Measurements from ENCODE around the gene GSTP1. TPM values are rescaled to one million over a fixed set of nuclear protein-coding genes. Genes with fewer than 3 reads are reported as not detected.

GSTP1 gene
- total and polyA plus RNA-seq, 2 of the 8 experiments (the other 6 are each of a cell fraction or from before 2014, with no cell fraction given): 1,454 to 3,329 TPM

DNA sequence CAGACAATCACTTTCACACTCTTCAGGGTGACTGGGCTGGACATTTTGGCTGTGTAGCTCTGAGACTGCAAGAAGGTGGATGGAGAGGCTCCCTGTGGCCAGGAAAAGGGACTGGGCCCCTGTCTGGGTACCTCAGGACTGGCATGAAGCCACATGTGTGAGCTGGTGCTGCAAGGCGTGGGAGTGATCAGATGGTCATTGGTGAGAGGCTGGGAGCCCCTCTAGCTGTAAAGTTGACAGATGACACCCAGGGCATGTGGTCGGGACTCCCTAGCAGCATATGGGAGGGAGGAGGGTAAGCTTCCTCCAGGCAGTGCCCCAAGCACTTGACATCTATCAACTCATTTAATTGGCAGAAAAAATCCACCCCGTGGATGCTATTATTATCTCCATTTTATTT lies 41.4 kb upstream of the GSTP1 start:
- Histone ChIP-seq H3K4me1 (replicated peaks in 1 of 4; ENCODE audit: control insufficient read depth in 3 of 4, insufficient read depth in 4 of 4, low read length in 3 of 4) (peaks cover 0 to 5% (median 0%) of the 10 kb centered on the region in 4 experiments; a peak in 2 of 7 replicates), H3K27ac (ENCODE audit: low read depth, low read length) (no peak overlapping the region), H2AFZ (ENCODE audit: low read length) (no peak overlapping the region), H3K27me3 (replicated peaks in 1 of 4; ENCODE audit: control insufficient read depth in 3 of 4, extremely low read depth in 1 of 4, insufficient read depth in 3 of 4, low read length in 3 of 4) (no peaks in the 10 kb centered on the region; a peak in 1 of 7 replicates), H2BK5ac (ENCODE audit: low read depth, low read length) (no peak overlapping the region), H3K4me3 (ENCODE audit: extremely low read depth in 1 of 4, insufficient read depth in 2 of 4, low read depth in 3 of 4, low read length in 4 of 4) (no peak overlapping the region), H3K4me2 (ENCODE audit: insufficient read depth in 1 of 2, low read depth in 2 of 2, low read length in 2 of 2) (no peak overlapping the region), H4K20me1 (replicated peaks in 1 of 2; ENCODE audit: control insufficient read depth in 1 of 2, insufficient read depth in 2 of 2, low read length in 2 of 2) (no peaks in the 10 kb centered on the region), H3K36me3 (ENCODE audit: control insufficient read depth in 2 of 4, insufficient read depth in 4 of 4, low read length in 3 of 4) (no peaks in the 10 kb centered on the region), H2AK5ac (ENCODE audit: low read depth, low read length) (no peak overlapping the region), H2BK12ac (ENCODE audit: low read depth, low read length) (no peak overlapping the region), H3K79me1 (ENCODE audit: low read depth, low read length) (no peaks in the 10 kb centered on the region), H3K9ac (replicated peaks in 1 of 4; ENCODE audit: extremely low read depth in 1 of 4, low read depth in 3 of 4, low read length in 3 of 4) (no peak overlapping the region), H3K23ac (ENCODE audit: insufficient read length) (no peak overlapping the region), H2BK120ac (replicated peaks; ENCODE audit: low read depth, low read length) (no peak overlapping the region), H3K79me2 (ENCODE audit: control insufficient read depth in 1 of 2, insufficient read depth in 2 of 2, low read length in 2 of 2) (no peaks in the 10 kb centered on the region), H2BK15ac (ENCODE audit: low read length) (no peak overlapping the region), H4K91ac (replicated peaks; ENCODE audit: insufficient read length, low read length) (no peak overlapping the region), H3K4ac (replicated peaks; ENCODE audit: insufficient read length, low read depth, low read length) (no peak overlapping the region), H3K14ac (ENCODE audit: insufficient read length) (no peak overlapping the region), H4K5ac (ENCODE audit: insufficient read length, low read depth, low read length) (no peak overlapping the region), H3K18ac (ENCODE audit: extremely low read depth, low read length) (no peak overlapping the region), H3K23me2 (ENCODE audit: low read depth, low read length) (no peaks in the 10 kb centered on the region), H2BK20ac (ENCODE audit: low read length) (no peak overlapping the region), H4K8ac (ENCODE audit: extremely low read depth, insufficient read depth, low read length) (no peak overlapping the region), H3K9me3 (ENCODE audit: insufficient read depth in 2 of 2, low read depth in 1 of 2, low read length in 1 of 2) (peaks cover 0 to 6% of the 10 kb centered on the region in 2 experiments; a peak in 1 of 4 replicates), H3K56ac (replicated peaks; ENCODE audit: insufficient read length, low read depth, low read length) (no peak overlapping the region)
- 88% methylated on average over 3 of the region's 3 CpGs; no CpG with 5 or more reads in 1 of the 2 experiments for WGBS, 2 experiments (ENCODE audit: extremely low coverage in 1 of 2, insufficient coverage in 1 of 2, insufficient read length in 1 of 2, insufficient replicate concordance in 2 of 2, low coverage in 1 of 2, low lambda C conversion rate in 2 of 2, missing lambda C conversion rate in 1 of 2)
- CTCF ChIA-PET (ENCODE audit: partially characterized antibody): interaction anchor here (1.1 to 3.3 kb wide), 5 partner anchors 11 to 72 kb away, joined by 3 to 11 read pairs (median 6); no protein-coding TSS in a partner anchor
- no peak for FAIRE-seq
- no peak for DNase-seq (ENCODE audit: low read depth in 1 of 2, low spot score in 2 of 2)
- TF ChIP-seq MAFK (IDR thresholded peaks at IDR 0.05; ENCODE audit: low read depth, low read length): no peak
- TF ChIP-seq RAD21 (IDR thresholded peaks at IDR 0.05 in 1 of 2, conservative IDR thresholded peaks at IDR 0.05 in 1 of 2; ENCODE audit: low read depth in 2 of 2, low read length in 2 of 2): no peak
- no peak for TF ChIP-seq CHD1 (IDR thresholded peaks at IDR 0.05; ENCODE audit: low read depth, low read length)
- TF ChIP-seq NANOG (IDR thresholded peaks at IDR 0.05; ENCODE audit: insufficient read depth, low read depth, low read length, poor library complexity, severe bottlenecking): no peak
- no peak for TF ChIP-seq EGR1 (IDR thresholded peaks at IDR 0.05; ENCODE audit: borderline replicate concordance, low read depth, low read length)
- no peak for TF ChIP-seq CHD2 (IDR thresholded peaks at IDR 0.05; ENCODE audit: low read length)
- TF ChIP-seq TCF12 (IDR thresholded peaks at IDR 0.05; ENCODE audit: low read depth, low read length): no peak
- no peak for TF ChIP-seq KDM1A (IDR thresholded peaks at IDR 0.05; ENCODE audit: borderline replicate concordance, low read length)
- no peak for TF ChIP-seq CBX8 (IDR thresholded peaks at IDR 0.05; ENCODE audit: borderline replicate concordance, low read depth, low read length)
- no peak for TF ChIP-seq NRF1 (IDR thresholded peaks at IDR 0.05; ENCODE audit: low read depth, low read length)
- TF ChIP-seq YY1 (IDR thresholded peaks at IDR 0.05; ENCODE audit: low read depth, low read length): no peak
- TF ChIP-seq JUN (IDR thresholded peaks at IDR 0.05; ENCODE audit: low read depth, low read length): no peak
- POLR2A ChIA-PET (ENCODE audit: partially characterized antibody): interaction anchor here (1.1 to 1.2 kb wide), 2 partner anchors 24 to 142 kb away, joined by 3 read pairs; no protein-coding TSS in a partner anchor
